Parathyroid adenoma (tissue), 2 donors: ENCODE data around the gene TP53BP1.

ENCODE experiments used
- H2AFZ ChIP-seq: fragments of 300-600 bp; sonication (generic); one replicate; pipeline ENCODE4 v1.7.0; 2017; ENCODE audit warnings: antibody characterized with exemption, mild to moderate bottlenecking
- H3K27ac ChIP-seq: fragments of 300-600 bp; sonication (generic); one replicate; pipeline ENCODE4 v1.7.0; 2017
- H3K27me3 ChIP-seq: fragments of 300-600 bp; sonication (generic); one replicate; pipeline ENCODE4 v1.7.0; 2017; ENCODE audit warnings: low read length; ENCODE audit not compliant: control insufficient read depth, insufficient read depth
- H3K36me3 ChIP-seq: fragments of 300-600 bp; sonication (generic); one replicate; pipeline ENCODE4 v1.7.0; 2017; ENCODE audit warnings: low read length; ENCODE audit not compliant: control insufficient read depth, insufficient read depth
- H3K4me1 ChIP-seq: fragments of 300-600 bp; sonication (generic); one replicate; pipeline ENCODE4 v1.7.0; 2017; ENCODE audit warnings: control low read depth
- H3K4me2 ChIP-seq: fragments of 300-600 bp; sonication (generic); one replicate; pipeline ENCODE4 v1.7.0; 2017; ENCODE audit warnings: low read length
- H3K4me3 ChIP-seq: fragments of 300-600 bp; sonication (generic); one replicate; pipeline ENCODE4 v1.7.0; 2017; ENCODE audit warnings: low read depth, low read length
- H3K79me2 ChIP-seq: fragments of 300-600 bp; sonication (generic); one replicate; pipeline ENCODE4 v1.7.0; 2017; ENCODE audit warnings: control low read depth
- H3K9ac ChIP-seq: fragments of 300-600 bp; sonication (generic); one replicate; pipeline ENCODE4 v1.7.0; 2017; ENCODE audit warnings: mild to moderate bottlenecking
- H3K9me3 ChIP-seq: fragments of 300-600 bp; sonication (generic); one replicate; pipeline ENCODE4 v1.7.0; 2017; ENCODE audit warnings: low read length; ENCODE audit not compliant: control insufficient read depth
- TF ChIP-seq, protein P1 (sequence below): fragments of 300-600 bp; sonication (generic); IDR thresholded peaks from one replicate; pipeline ENCODE4 v1.7.0; 2017; ENCODE audit warnings: antibody characterized with exemption, mild to moderate bottlenecking
- donor health status: primary hyperparathyroidism.

Gene TP53BP1

DNA sequence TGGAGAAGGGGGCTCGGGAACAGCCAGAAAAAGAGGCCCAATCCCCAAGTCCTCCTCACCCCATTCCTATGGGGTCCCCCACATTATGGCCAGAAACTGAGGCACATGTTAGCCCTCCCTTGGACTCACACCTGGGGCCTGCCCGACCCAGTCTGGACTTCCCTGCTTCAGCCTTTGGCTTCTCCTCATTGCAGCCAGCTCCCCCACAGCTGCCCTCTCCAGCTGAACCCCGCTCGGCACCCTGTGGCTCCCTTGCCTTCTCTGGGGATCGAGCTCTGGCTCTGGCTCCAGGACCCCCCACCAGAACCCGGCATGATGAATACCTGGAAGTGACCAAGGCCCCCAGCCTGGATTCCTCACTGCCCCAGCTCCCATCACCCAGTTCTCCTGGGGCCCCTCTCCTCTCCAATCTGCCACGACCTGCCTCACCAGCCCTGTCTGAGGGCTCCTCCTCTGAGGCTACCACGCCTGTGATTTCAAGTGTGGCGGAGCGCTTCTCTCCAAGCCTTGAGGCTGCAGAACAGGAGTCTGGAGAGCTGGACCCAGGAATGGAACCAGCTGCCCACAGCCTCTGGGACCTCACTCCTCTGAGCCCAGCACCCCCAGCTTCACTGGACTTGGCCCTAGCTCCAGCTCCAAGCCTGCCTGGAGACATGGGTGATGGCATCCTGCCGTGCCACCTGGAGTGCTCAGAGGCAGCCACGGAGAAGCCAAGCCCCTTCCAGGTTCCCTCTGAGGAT, 35.0 kb upstream of the TP53BP1 start:
- Histone ChIP-seq H3K4me3 (no peak overlapping the region), H3K9me3 (no peaks in the 10 kb centered on the region), H3K79me2 (no peaks in the 10 kb centered on the region), H3K4me2 (no peak overlapping the region), H3K9ac (no peak overlapping the region), H3K27ac (no peak overlapping the region), H2AFZ (no peak overlapping the region), H3K36me3 (no peaks in the 10 kb centered on the region), H3K27me3 (no peaks in the 10 kb centered on the region), H3K4me1 (no peaks in the 10 kb centered on the region)
- TF ChIP-seq, protein P1, sequence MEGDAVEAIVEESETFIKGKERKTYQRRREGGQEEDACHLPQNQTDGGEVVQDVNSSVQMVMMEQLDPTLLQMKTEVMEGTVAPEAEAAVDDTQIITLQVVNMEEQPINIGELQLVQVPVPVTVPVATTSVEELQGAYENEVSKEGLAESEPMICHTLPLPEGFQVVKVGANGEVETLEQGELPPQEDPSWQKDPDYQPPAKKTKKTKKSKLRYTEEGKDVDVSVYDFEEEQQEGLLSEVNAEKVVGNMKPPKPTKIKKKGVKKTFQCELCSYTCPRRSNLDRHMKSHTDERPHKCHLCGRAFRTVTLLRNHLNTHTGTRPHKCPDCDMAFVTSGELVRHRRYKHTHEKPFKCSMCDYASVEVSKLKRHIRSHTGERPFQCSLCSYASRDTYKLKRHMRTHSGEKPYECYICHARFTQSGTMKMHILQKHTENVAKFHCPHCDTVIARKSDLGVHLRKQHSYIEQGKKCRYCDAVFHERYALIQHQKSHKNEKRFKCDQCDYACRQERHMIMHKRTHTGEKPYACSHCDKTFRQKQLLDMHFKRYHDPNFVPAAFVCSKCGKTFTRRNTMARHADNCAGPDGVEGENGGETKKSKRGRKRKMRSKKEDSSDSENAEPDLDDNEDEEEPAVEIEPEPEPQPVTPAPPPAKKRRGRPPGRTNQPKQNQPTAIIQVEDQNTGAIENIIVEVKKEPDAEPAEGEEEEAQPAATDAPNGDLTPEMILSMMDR, result no peak

- Histone ChIP-seq H3K27ac (no peak overlapping the region), H3K4me3 (no peak overlapping the region), H3K4me2 (no peak overlapping the region), H3K9ac (no peak overlapping the region), H3K36me3 (no peaks in the 10 kb centered on the region), H3K9me3 (no peaks in the 10 kb centered on the region), H3K4me1 (no peaks in the 10 kb centered on the region), H2AFZ (no peak overlapping the region), H3K27me3 (no peaks in the 10 kb centered on the region), H3K79me2 (no peaks in the 10 kb centered on the region)
- TF ChIP-seq, protein P1, result no peak
These were observed 34.3 kb upstream of the TP53BP1 start for GRCh38 chr15:43527016-43527801.

DNA sequence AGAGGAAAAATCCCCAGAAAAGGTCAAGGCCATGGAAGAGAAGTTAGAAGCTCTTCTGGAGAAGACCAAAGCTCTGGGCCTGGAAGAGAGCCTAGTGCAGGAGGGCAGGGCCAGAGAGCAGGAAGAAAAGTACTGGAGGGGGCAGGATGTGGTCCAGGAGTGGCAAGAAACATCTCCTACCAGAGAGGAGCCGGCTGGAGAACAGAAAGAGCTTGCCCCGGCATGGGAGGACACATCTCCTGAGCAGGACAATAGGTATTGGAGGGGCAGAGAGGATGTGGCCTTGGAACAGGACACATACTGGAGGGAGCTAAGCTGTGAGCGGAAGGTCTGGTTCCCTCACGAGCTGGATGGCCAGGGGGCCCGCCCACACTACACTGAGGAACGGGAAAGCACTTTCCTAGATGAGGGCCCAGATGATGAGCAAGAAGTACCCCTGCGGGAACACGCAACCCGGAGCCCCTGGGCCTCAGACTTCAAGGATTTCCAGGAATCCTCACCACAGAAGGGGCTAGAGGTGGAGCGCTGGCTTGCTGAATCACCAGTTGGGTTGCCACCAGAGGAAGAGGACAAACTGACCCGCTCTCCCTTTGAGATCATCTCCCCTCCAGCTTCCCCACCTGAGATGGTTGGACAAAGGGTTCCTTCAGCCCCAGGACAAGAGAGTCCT, 33.4 kb upstream of the TP53BP1 start:
- no peak overlapping the region for H3K4me2 ChIP-seq
- no peaks in the 10 kb centered on the region for H3K79me2 ChIP-seq
- no peaks in the 10 kb centered on the region for H3K27me3 ChIP-seq
- no peaks in the 10 kb centered on the region for H3K4me1 ChIP-seq
- no peaks in the 10 kb centered on the region for H3K9me3 ChIP-seq
- no peak overlapping the region for H3K27ac ChIP-seq
- no peak overlapping the region for H3K9ac ChIP-seq
- TF ChIP-seq, protein P1, result no peak
- no peak overlapping the region for H2AFZ ChIP-seq
- no peaks in the 10 kb centered on the region for H3K36me3 ChIP-seq
- no peak overlapping the region for H3K4me3 ChIP-seq

DNA sequence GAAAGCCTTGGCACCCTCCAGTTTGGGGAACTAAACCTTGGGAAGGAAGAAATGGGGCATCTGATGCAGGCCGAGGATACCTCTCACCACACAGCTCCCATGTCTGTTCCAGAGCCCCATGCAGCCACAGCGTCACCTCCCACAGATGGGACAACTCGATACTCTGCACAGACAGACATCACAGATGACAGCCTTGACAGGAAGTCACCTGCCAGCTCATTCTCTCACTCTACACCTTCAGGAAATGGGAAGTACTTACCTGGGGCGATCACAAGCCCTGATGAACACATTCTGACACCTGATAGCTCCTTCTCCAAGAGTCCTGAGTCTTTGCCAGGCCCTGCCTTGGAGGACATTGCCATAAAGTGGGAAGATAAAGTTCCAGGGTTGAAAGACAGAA, 32.2 kb upstream of the TP53BP1 start:
- TF ChIP-seq, protein P1, result no peak
- Histone ChIP-seq H3K4me1 (no peaks in the 10 kb centered on the region), H3K27me3 (no peaks in the 10 kb centered on the region), H3K4me2 (no peak overlapping the region), H3K9me3 (no peaks in the 10 kb centered on the region), H3K4me3 (no peak overlapping the region), H3K36me3 (no peaks in the 10 kb centered on the region), H3K79me2 (no peaks in the 10 kb centered on the region), H3K9ac (no peak overlapping the region), H3K27ac (no peak overlapping the region), H2AFZ (no peak overlapping the region)
